ENCODE results near the gene NRP1.

Gene NRP1

GRCh38 chr10:33276282-33276923 is 58.1 kb downstream of the NRP1 start:
- TF ChIP-seq CTCF (conservative IDR thresholded peaks at IDR 0.05; ENCODE audit: low read depth, low read length), result no peak
- H3K4me3 ChIP-seq (ENCODE audit: low read depth, low read length), result no peak overlapping the region
- DNase-seq (ENCODE audit: low read depth), result no peak

- DNase-seq (ENCODE audit: low read depth), result no peak
- no peak for TF ChIP-seq CTCF (conservative IDR thresholded peaks at IDR 0.05; ENCODE audit: low read depth, low read length)
- H3K4me3 ChIP-seq (ENCODE audit: low read depth, low read length), result no peak overlapping the region
Observed at GRCh38 chr10:33274096-33274785, 60.2 kb downstream of the NRP1 start.

DNA sequence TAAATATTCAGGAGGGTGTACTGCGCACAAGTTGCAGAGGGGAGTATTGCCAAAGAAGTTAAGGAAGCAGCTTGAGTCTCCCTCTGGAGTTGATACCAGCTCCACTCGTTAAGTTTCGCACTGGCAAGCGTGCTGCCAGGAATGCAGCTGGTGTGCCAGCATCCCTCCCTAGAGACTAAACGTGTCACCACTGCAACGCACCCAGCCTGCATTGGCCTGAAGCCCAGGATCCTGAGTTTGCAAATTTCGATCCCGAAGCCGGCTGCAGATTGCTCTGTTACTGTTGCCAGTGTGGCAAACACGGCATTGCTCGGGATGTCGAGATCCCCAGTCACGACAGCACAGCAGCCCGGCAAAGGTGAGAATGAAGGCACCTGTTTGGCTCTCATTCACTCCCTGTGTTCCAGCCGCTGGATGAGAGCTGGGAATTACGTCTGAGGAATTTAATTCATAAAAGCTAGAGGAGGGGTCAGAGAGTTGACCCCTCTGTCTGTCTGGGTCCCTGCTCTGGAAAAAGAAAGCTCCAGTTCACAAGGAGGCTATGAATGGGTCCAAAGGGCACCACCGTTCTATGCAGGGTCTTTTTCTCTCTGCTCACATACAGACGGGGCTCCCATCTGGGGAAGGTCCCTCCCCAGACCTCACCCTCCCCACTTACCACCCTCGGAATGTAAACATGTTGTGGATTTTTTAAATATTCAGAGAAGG is 61.0 kb downstream of the NRP1 start:
- DNase-seq (ENCODE audit: low read depth), result peak; percentile 91
- TF ChIP-seq CTCF (conservative IDR thresholded peaks at IDR 0.05; ENCODE audit: low read depth, low read length), result peak; percentile 39
- H3K4me3 ChIP-seq (ENCODE audit: low read depth, low read length), result peak overlapping the region; percentile 29

DNA sequence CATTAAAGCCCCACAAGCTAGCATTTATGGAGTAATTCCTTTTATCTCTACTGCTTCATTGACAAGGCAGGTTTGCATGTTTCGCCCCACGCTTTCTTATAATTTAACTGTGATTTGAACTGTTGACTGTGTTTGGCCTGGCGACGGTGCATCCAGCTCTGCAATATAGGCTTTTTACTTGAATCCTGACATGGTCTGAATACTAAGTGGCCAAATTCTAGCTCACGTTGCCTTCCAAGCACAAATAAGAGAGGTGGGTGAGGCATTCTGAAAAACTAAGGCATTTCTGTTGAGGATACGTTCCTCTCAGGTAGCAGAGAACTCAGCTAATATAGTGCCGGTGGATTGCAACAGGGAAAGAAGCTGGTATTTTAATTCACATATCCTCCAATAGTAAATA is 61.8 kb downstream of the NRP1 start:
- no peak for DNase-seq (ENCODE audit: low read depth)
- H3K4me3 ChIP-seq (ENCODE audit: low read depth, low read length), result no peak overlapping the region
- TF ChIP-seq CTCF (conservative IDR thresholded peaks at IDR 0.05; ENCODE audit: low read depth, low read length), result no peak

GRCh38 chr10:33271969-33272583 is 62.4 kb downstream of the NRP1 start:
- TF ChIP-seq CTCF (conservative IDR thresholded peaks at IDR 0.05; ENCODE audit: low read depth, low read length), result no peak
- DNase-seq (ENCODE audit: low read depth), result no peak
- no peak overlapping the region for H3K4me3 ChIP-seq (ENCODE audit: low read depth, low read length)

- no peak for TF ChIP-seq CTCF (conservative IDR thresholded peaks at IDR 0.05; ENCODE audit: low read depth, low read length)
- DNase-seq (ENCODE audit: low read depth), result no peak
- H3K4me3 ChIP-seq (ENCODE audit: low read depth, low read length), result no peak overlapping the region
Observed at GRCh38 chr10:33270971-33271370, 63.5 kb downstream of the NRP1 start.
